ENCODE results near the gene METTL24. TPM values are rescaled to one million over a fixed set of nuclear protein-coding genes. Genes with fewer than 3 reads are reported as not detected.

The METTL24 gene
- total and polyA plus RNA-seq, 7 donors = 0.04 TPM; not detected in 6

DNA sequence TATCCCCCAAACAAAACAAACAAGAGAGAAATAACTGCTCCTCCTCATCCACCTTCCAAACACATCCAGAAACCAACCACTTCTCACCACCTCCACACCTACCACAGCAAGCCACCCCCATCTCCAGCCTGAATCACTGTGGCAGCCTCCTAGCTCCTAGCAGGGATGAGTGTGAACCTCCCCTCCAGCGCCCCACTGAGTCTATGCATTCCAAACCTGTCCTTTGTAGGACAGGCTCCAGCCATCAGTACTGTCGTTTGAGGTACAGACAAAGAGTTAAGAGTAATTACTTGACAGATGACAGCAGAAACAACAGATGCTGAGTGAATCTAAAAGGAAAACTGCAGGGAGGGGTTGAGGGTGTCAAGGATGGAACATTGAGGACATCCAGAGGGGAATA is 2.4 kb downstream of the METTL24 start:
- Histone ChIP-seq H3K9me3 (no peaks in the 10 kb centered on the region), H3K4me1 (no peaks in the 10 kb centered on the region), H3K36me3 (ENCODE audit: insufficient read depth in 1 of 2, low read depth in 1 of 2) (no peaks in the 10 kb centered on the region), H3K4me3 (no peak overlapping the region), H3K27ac (no peak overlapping the region), H3K27me3 (ENCODE audit: insufficient read depth in 3 of 3, low read length in 2 of 3) (peaks cover 0 to 26% (median 9%) of the 10 kb centered on the region in 3 donors)
- DNase-seq (no peak), ATAC-seq (no peak)
- WGBS, 3 donors = 68 to 71% (median 71%) methylated on average over 2 of the region's 2 CpGs
- intact Hi-C loops (cut with DNase I) = no loop called here
- TF ChIP-seq, protein P1, sequence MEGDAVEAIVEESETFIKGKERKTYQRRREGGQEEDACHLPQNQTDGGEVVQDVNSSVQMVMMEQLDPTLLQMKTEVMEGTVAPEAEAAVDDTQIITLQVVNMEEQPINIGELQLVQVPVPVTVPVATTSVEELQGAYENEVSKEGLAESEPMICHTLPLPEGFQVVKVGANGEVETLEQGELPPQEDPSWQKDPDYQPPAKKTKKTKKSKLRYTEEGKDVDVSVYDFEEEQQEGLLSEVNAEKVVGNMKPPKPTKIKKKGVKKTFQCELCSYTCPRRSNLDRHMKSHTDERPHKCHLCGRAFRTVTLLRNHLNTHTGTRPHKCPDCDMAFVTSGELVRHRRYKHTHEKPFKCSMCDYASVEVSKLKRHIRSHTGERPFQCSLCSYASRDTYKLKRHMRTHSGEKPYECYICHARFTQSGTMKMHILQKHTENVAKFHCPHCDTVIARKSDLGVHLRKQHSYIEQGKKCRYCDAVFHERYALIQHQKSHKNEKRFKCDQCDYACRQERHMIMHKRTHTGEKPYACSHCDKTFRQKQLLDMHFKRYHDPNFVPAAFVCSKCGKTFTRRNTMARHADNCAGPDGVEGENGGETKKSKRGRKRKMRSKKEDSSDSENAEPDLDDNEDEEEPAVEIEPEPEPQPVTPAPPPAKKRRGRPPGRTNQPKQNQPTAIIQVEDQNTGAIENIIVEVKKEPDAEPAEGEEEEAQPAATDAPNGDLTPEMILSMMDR (IDR thresholded peaks at IDR 0.05) = no peak

DNA sequence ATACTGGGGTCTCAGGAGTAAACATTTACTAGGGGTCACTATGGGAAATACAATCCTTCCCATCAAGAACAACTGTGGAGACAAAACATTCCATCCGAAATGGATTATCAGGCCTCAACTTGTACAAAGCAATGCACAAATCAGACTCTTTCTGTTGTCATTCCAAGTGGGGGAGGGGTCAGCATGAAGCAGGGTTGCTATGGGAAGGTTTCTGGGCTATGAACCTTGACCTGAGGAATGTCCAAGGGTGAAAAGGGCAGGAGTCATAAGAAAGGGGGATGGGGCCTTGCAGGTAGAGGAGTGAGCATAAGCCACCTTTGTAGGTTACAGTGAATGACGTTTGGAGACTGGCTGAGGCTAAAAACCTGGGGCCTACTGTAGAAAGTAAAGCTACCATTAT is 3.1 kb downstream of the METTL24 start:
- Histone ChIP-seq H3K4me1 (no peaks in the 10 kb centered on the region), H3K4me3 (no peak overlapping the region), H3K9me3 (no peaks in the 10 kb centered on the region), H3K36me3 (ENCODE audit: insufficient read depth in 1 of 2, low read depth in 1 of 2) (no peaks in the 10 kb centered on the region), H3K27ac (no peak overlapping the region), H3K27me3 (ENCODE audit: insufficient read depth in 3 of 3, low read length in 2 of 3) (peaks cover 0 to 25% (median 9%) of the 10 kb centered on the region in 3 donors)
- DNase-seq (no peak), ATAC-seq (no peak)
- intact Hi-C loops (cut with DNase I) = no loop called here
- 79 to 82% (median 81%) methylated on average over 2 of the region's 2 CpGs for WGBS, 3 donors
- TF ChIP-seq, protein P1 (IDR thresholded peaks at IDR 0.05) = no peak

DNA sequence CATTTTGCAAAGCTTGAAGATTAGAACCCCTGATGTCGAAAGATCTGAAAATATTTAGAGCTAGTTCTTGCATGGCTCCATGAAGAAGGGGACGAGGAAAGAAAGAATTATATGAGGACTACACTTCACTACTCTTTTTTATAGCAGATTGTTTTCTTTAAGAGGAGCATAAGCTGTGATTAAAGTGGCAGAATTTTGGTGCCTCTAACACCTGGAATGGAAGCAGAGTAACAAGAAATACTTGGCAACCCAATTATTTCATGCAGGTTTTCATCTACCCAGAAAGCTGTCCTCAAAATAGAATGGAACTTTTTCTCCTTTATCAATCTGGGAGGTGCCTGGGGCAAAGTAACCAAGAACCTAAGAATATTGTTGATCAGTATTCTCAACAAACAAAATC is 4.0 kb downstream of the METTL24 start:
- H3K9me3 ChIP-seq = no peaks in the 10 kb centered on the region
- no peak for DNase-seq

DNA sequence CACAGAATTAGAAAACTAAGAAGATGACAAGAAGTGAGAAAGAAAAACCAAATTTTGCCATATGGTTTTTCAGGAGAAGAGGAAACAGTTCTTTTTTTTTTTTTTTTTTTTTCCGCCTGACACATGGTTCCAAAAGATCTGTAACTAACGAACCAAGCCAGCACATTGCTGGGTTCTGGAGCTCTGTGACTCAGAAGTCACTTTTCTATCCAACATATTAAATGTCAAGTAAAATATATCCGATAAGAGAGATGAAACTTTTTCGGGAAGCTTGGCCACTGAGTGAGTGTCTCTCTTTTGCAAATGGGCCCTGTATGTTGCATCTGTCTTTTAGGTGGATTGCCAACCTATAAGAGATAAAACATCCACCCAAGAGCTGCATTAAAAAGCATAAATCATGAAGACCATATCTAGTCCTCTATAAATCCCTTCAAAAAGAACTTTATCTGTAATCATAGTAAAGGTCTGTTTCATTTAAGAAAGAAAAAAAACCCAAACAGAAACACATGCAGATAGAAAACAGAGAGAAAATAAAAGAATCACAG is 4.6 kb downstream of the METTL24 start:
- Histone ChIP-seq H3K9me3 (no peaks in the 10 kb centered on the region), H3K4me1 (no peaks in the 10 kb centered on the region), H3K27me3 (ENCODE audit: insufficient read depth in 3 of 3, low read length in 2 of 3) (peaks cover 0 to 19% (median 9%) of the 10 kb centered on the region in 3 donors), H3K27ac (no peak overlapping the region), H3K4me3 (no peak overlapping the region), H3K36me3 (ENCODE audit: insufficient read depth in 1 of 2, low read depth in 1 of 2) (no peaks in the 10 kb centered on the region)
- ATAC-seq = no peak
- intact Hi-C loops (cut with DNase I) = no loop called here
- TF ChIP-seq, protein P1 (IDR thresholded peaks at IDR 0.05) = no peak
- no peak for DNase-seq
- 47 to 56% (median 51%) methylated on average over 4 of the region's 4 CpGs for WGBS, 3 donors

More for the DNA sequence above, 4.0 kb downstream of the METTL24 start:
- Histone ChIP-seq H3K4me3 (no peak overlapping the region), H3K36me3 (ENCODE audit: insufficient read depth in 1 of 2, low read depth in 1 of 2) (no peaks in the 10 kb centered on the region), H3K4me1 (no peaks in the 10 kb centered on the region), H3K27me3 (ENCODE audit: insufficient read depth in 3 of 3, low read length in 2 of 3) (peaks cover 0 to 21% (median 9%) of the 10 kb centered on the region in 3 donors), H3K27ac (no peak overlapping the region)
- intact Hi-C loops (cut with DNase I) = no loop called here
- TF ChIP-seq, protein P1 (IDR thresholded peaks at IDR 0.05) = no peak
- no peak for ATAC-seq
- 89 to 96% (median 90%) methylated on average over 2 of the region's 2 CpGs for WGBS, 3 donors
